ENCODE measurements around the gene TMOD3. TPM values are rescaled to one million over a fixed set of nuclear protein-coding genes. Genes with fewer than 3 reads are reported as not detected.

The TMOD3 gene
- total and polyA plus RNA-seq, 4 donors: 12.4 to 108 (median 41.1) TPM

DNA sequence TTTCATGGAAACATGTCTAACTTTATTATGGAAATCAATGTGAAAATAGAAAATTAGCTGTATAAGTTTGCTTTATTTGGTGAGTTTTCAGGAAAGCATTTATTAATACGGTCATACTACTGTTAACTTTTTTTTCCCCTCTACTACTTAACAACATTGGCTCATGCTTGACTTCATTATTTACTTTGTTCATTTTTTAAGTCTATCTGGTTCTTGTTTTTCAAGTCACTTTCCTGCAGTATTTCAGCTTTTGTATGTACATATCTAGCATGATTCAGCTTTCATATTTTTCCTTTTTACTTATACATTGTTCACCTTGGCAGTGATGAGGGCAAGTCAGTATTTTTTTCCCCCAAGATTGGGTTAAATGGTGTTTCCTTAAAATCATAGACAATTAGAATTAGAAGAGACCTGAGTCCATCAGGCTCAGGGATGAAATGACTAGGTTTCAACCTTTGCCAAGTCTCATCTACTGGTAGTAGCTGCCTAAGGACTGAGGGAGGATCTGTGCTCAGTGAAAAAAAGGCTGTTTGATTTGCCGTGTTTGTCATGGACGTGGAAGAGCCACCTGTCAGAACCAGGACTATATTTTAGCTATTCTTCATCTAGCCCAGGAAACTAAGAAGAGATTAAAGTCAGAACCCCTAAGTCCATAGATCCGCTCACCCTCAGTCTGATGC is 15.4 kb downstream of the TMOD3 start:
- ATAC-seq (ENCODE audit: insufficient read depth, low FRiP score): no peak
- Histone ChIP-seq H3K27me3 (ENCODE audit: control insufficient read depth in 3 of 3, insufficient read depth in 3 of 3, low read length in 2 of 3) (no peaks in the 10 kb centered on the region), H3K27ac (ENCODE audit: low read depth in 1 of 2, low read length in 1 of 2) (peak overlapping the region; percentile 3 to 18), H3K4me3 (no peak overlapping the region), H3K9me3 (ENCODE audit: control insufficient read depth in 4 of 4, insufficient read depth in 3 of 4, low read length in 3 of 4) (no peaks in the 10 kb centered on the region), H3K9ac (ENCODE audit: insufficient read depth in 1 of 2, low read length in 2 of 2) (no peak overlapping the region), H3K36me3 (ENCODE audit: control insufficient read depth in 4 of 4, insufficient read depth in 4 of 4, low read length in 4 of 4) (no peaks in the 10 kb centered on the region), H3K4me1 (ENCODE audit: control insufficient read depth in 5 of 5, insufficient read depth in 5 of 5, low read length in 5 of 5) (peaks cover 6 to 75% (median 52%) of the 10 kb centered on the region in 5 donors)
- TF ChIP-seq, protein P1, sequence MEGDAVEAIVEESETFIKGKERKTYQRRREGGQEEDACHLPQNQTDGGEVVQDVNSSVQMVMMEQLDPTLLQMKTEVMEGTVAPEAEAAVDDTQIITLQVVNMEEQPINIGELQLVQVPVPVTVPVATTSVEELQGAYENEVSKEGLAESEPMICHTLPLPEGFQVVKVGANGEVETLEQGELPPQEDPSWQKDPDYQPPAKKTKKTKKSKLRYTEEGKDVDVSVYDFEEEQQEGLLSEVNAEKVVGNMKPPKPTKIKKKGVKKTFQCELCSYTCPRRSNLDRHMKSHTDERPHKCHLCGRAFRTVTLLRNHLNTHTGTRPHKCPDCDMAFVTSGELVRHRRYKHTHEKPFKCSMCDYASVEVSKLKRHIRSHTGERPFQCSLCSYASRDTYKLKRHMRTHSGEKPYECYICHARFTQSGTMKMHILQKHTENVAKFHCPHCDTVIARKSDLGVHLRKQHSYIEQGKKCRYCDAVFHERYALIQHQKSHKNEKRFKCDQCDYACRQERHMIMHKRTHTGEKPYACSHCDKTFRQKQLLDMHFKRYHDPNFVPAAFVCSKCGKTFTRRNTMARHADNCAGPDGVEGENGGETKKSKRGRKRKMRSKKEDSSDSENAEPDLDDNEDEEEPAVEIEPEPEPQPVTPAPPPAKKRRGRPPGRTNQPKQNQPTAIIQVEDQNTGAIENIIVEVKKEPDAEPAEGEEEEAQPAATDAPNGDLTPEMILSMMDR (IDR thresholded peaks at IDR 0.05; ENCODE audit: control extremely low read depth, extremely low read depth): no peak
- DNase-seq: no peak
- WGBS, 2 donors: 61 to 73% methylated on average over 4 of the region's 4 CpGs

DNA sequence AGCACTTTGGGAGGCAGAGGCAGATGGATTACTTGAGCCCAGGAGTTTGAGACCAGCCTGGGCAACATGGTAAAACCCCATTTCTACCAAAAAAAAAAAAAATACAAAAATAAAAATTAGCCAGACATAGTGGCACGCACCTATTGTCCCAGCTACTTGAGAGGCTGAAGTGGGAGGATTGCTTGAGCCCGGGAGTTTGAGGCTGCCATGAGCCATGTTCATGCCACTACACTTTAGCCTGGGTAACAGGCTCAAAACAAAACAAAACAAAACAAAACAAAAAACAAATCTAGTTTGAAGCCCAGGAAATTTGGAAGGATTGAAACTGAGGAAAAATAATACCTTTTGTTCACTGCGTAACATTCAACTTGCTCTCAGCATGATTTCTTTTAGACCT is 16.6 kb downstream of the TMOD3 start:
- no peak overlapping the region for H3K9ac ChIP-seq (ENCODE audit: insufficient read depth in 1 of 2, low read length in 2 of 2)
- 67 to 68% methylated on average over 3 of the region's 3 CpGs for WGBS, 2 donors

DNA sequence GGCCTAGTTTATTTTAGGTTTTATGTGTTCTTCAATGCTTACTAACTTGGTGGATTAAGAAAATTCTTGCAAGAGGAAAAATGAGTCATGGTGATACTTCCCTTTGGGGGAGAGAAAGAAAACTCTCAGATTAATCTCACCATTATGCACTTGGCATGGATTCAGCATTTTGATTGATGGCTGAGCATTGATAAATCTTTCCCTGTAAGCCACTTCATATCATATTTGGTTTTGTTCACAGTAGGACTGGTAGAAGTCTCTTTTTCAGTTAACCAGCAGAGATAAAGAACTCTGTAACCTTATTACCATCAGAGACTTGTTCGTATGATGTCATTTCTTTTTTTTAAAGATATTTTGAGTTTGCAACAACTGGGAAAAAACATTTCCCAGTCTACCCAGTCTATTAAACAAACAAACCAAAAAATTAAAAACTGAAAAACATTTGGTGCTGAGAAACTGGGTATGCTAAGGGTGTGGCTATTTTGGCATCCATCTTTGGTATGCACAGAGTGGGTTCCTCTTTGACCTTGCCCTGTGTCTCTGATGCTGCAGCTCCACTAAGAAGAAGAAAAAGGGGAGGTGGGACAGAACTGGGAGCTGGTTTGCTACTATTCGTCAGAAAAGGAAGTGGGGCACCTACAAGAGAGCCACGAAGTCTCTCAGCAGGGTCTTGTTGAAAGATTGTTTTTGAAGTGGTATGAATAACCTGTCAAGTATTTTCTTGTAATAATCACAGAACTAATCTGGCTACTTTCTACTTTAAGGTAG is 17.2 kb downstream of the TMOD3 start:
- Histone ChIP-seq H3K27ac (ENCODE audit: low read depth in 1 of 2, low read length in 1 of 2) (peak overlapping the region; percentile 6 to 71), H3K27me3 (ENCODE audit: control insufficient read depth in 3 of 3, insufficient read depth in 3 of 3, low read length in 2 of 3) (no peaks in the 10 kb centered on the region), H3K9me3 (ENCODE audit: control insufficient read depth in 4 of 4, insufficient read depth in 3 of 4, low read length in 3 of 4) (no peaks in the 10 kb centered on the region), H3K4me1 (ENCODE audit: control insufficient read depth in 5 of 5, insufficient read depth in 5 of 5, low read length in 5 of 5) (peaks cover 11 to 65% (median 44%) of the 10 kb centered on the region in 5 donors), H3K36me3 (ENCODE audit: control insufficient read depth in 4 of 4, insufficient read depth in 4 of 4, low read length in 4 of 4) (no peaks in the 10 kb centered on the region), H3K9ac (ENCODE audit: insufficient read depth in 1 of 2, low read length in 2 of 2) (no peak overlapping the region), H3K4me3 (no peak overlapping the region)
- TF ChIP-seq, protein P1 (IDR thresholded peaks at IDR 0.05; ENCODE audit: control extremely low read depth, extremely low read depth): no peak
- ATAC-seq (ENCODE audit: insufficient read depth, low FRiP score): peak; percentile 22
- DNase-seq: no peak
- WGBS, 2 donors: 27 to 30% methylated on average over 3 of the region's 3 CpGs

More for the DNA sequence above, 16.6 kb downstream of the TMOD3 start:
- Histone ChIP-seq H3K27me3 (ENCODE audit: control insufficient read depth in 3 of 3, insufficient read depth in 3 of 3, low read length in 2 of 3) (no peaks in the 10 kb centered on the region), H3K4me1 (ENCODE audit: control insufficient read depth in 5 of 5, insufficient read depth in 5 of 5, low read length in 5 of 5) (peaks cover 11 to 69% (median 47%) of the 10 kb centered on the region in 5 donors), H3K9me3 (ENCODE audit: control insufficient read depth in 4 of 4, insufficient read depth in 3 of 4, low read length in 3 of 4) (no peaks in the 10 kb centered on the region), H3K27ac (ENCODE audit: low read depth in 1 of 2, low read length in 1 of 2) (peak overlapping the region; percentile 6 to 31), H3K4me3 (no peak overlapping the region), H3K36me3 (ENCODE audit: control insufficient read depth in 4 of 4, insufficient read depth in 4 of 4, low read length in 4 of 4) (no peaks in the 10 kb centered on the region)
- DNase-seq: no peak
- ATAC-seq (ENCODE audit: insufficient read depth, low FRiP score): no peak
- TF ChIP-seq, protein P1 (IDR thresholded peaks at IDR 0.05; ENCODE audit: control extremely low read depth, extremely low read depth): no peak

Data from lung (tissue), 12 donors.